Spinal cord (tissue), 10 donors: Measurements from ENCODE around the gene LY6G6C. TPM values are rescaled to one million over a fixed set of nuclear protein-coding genes. Genes with fewer than 3 reads are reported as not detected.

ENCODE experiments used
- DNase-seq, 6 donors: peaks; one replicate each; pipeline versions ENCODE4 v3.0.0 to v3.0.0-alpha.2; 2013 to 2015; ENCODE audit warnings: low spot score in 6 of 6, low read depth in 4 of 6
- H3K27ac ChIP-seq: one replicate; pipeline ENCODE4 v1.5.1; 2013; ENCODE audit warnings: low read depth, low read length, control low read depth
- H3K27me3 ChIP-seq: one replicate; pipeline ENCODE4 v1.6.1; 2013; ENCODE audit warnings: low read length; ENCODE audit not compliant: control insufficient read depth, insufficient read depth
- H3K36me3 ChIP-seq: one replicate; pipeline ENCODE4 v1.6.1; 2013; ENCODE audit warnings: low read length; ENCODE audit not compliant: control insufficient read depth, insufficient read depth
- H3K4me1 ChIP-seq: one replicate; pipeline ENCODE4 v1.6.1; 2013; ENCODE audit warnings: low read length; ENCODE audit not compliant: control insufficient read depth, insufficient read depth
- H3K4me3 ChIP-seq: one replicate; pipeline ENCODE4 v1.5.1; 2013; ENCODE audit warnings: low read depth, low read length, control low read depth
- H3K9me3 ChIP-seq: one replicate; pipeline ENCODE4 v1.6.1; 2013; ENCODE audit warnings: low read length; ENCODE audit not compliant: control insufficient read depth, insufficient read depth
- WGBS: methylation state at CpG from one replicate; pipeline ENCODE4 v1.1.5; 2013; ENCODE audit warnings: missing lambda C conversion rate; ENCODE audit not compliant: insufficient coverage; 5-methylcytosine and 5-hydroxymethylcytosine counted together
- polyA plus RNA-seq, 2 donors: library from polyadenylated mRNA; unstranded; fragments of 120-200 nt; gene quantifications; one replicate each; pipeline ENCODE4 v1.2.1, GENCODE V29; 2013; ENCODE audit not compliant: insufficient read length in 2 of 2
- total RNA-seq, 2 donors: library from RNA; depleted of rRNA in 1 of 2; stranded (reverse); fragments of 120-200 nt in 1 of 2; fragments of >200 nt in 1 of 2; gene quantifications; one replicate each; pipeline versions ENCODE4 v1.2.3 to v1.2.4, GENCODE V29; 2013 to 2014
- donor health status: healthy.

LY6G6C gene
- total and polyA plus RNA-seq, 4 donors = 0.17 to 1.2 (median 0.71) TPM; not detected in 1

DNA sequence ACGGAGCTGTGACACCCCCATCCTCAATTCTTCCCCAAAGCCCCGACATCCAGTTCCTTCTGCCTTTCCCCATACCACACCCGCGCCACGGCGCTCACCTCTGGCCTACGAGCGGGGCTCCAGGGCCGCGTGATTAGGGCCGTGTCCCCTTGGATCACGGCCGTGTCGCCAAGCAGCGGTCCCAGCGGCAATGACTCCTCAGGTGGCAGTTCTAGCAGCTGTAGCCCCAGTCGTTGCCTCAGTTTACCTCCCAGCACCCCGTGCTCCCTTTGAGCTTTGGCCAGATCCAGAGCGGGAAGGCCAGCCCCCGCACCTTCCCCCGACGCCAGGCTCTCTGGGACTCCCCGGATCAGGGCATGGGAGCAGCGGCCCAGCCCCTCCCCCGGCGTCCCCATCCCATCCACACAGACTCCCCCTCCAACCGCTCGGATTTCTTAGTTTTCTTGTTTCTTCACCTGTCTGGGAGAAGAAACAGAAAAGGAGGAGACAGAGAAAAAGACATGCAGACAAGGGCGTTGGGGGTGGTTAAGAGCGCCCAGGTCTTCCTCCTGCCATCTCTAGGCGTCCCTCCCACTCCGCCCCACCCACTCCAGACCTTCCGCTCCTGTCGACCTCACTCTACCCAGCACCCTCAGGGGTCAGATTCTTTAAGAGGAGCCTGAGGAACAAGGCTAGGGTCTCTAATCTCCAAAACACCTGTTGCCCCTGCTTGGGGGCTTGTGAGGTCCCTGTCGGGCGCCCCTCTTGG lies 7.4 kb upstream of the LY6G6C start, which contains the start of gene DDAH2:
TSS of gene DDAH2 (minus strand) at position 533 of the 748 bp plus-strand sequence. CDS start at position 395, 138 bp downstream.
- H3K36me3 ChIP-seq = peaks cover 53% of the 10 kb centered on the region

GRCh38 chr6:31727717-31728671 lies 6.4 kb upstream of the LY6G6C start:
- H3K4me3 ChIP-seq = peak overlapping the region; percentile 99
- peak overlapping the region; percentile 99 for H3K27ac ChIP-seq
- H3K4me1 ChIP-seq = peaks cover 28% of the 10 kb centered on the region
- WGBS = 62% methylated on average over 34 of the region's 41 CpGs
- DNase-seq = no peak
- no peaks in the 10 kb centered on the region for H3K9me3 ChIP-seq
- peaks cover 58% of the 10 kb centered on the region for H3K36me3 ChIP-seq
- no peaks in the 10 kb centered on the region for H3K27me3 ChIP-seq

More for the DNA sequence above, 7.4 kb upstream of the LY6G6C start, which contains the start of gene DDAH2:
- Histone ChIP-seq H3K4me1 (peaks cover 28% of the 10 kb centered on the region), H3K27ac (peak within 1 kb of the TSS; percentile 99), H3K4me3 (peak within 1 kb of the TSS; percentile 99), H3K9me3 (no peaks in the 10 kb centered on the region), H3K27me3 (no peaks in the 10 kb centered on the region)
- WGBS = 6% methylated on average over 30 of the region's 36 CpGs
- peak in 1 of 6 donors; percentile 24 for DNase-seq

- H3K4me1 ChIP-seq = peaks cover 28% of the 10 kb centered on the region
- no peaks in the 10 kb centered on the region for H3K27me3 ChIP-seq
- H3K4me3 ChIP-seq = no peak overlapping the region
- 87% methylated on average over 6 of the region's 7 CpGs for WGBS
- H3K9me3 ChIP-seq = no peaks in the 10 kb centered on the region
- peaks cover 55% of the 10 kb centered on the region for H3K36me3 ChIP-seq
- no peak for DNase-seq
- H3K27ac ChIP-seq = peak overlapping the region; percentile 36
Observed at GRCh38 chr6:31727034-31727716, 5.6 kb upstream of the LY6G6C start.

DNA sequence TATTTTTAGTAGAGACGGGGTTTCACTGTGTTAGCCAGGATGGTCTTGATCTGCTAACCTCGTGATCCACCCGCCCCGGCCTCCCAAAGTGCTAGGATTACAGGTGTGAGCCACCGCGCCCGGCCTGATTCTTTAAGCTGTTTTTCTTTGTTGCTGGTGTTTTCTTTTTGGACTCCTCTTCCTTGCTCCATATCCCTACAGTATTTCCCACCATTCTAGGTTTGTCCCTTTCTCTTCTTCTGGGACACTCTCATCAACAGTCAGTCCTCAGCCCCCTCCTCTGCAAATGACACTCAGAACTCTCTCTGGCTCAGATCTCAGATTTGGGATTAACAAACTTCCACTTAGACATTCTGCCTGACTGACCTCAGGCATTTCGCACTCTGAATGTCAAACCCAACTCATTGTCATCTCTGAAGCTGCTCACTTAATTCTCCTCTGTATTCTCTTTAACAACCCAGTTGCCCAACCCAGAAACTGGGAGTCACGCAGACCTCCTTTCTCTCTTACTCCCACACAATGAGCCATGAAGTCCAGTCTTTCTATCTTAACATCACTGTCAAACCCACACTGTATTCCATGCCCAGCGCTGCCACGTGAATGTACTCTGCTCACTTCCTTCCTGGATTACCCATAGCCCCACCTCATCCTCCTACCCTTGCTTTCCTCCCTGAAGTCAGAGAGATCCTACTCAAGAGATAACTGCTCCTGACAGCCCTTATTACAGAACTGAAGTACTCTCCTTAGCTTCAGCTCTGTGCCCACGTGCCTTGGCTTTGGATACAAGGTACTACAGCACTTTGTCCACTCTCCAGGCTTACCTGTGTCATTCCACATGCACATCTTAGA lies 4.2 kb upstream of the LY6G6C start:
- Histone ChIP-seq H3K36me3 (peaks cover 55% of the 10 kb centered on the region), H3K4me3 (no peak overlapping the region), H3K27ac (no peak overlapping the region), H3K9me3 (no peaks in the 10 kb centered on the region), H3K27me3 (no peaks in the 10 kb centered on the region), H3K4me1 (peaks cover 27% of the 10 kb centered on the region)
- no peak for DNase-seq
- WGBS = 85% methylated on average over 6 of the region's 12 CpGs

- H3K4me3 ChIP-seq = no peak overlapping the region
- no peaks in the 10 kb centered on the region for H3K9me3 ChIP-seq
- peaks cover 15% of the 10 kb centered on the region for H3K4me1 ChIP-seq
- no peak for DNase-seq
- WGBS = 93% methylated on average over 20 of the region's 25 CpGs
- H3K27me3 ChIP-seq = no peaks in the 10 kb centered on the region
- no peak overlapping the region for H3K27ac ChIP-seq
- peaks cover 55% of the 10 kb centered on the region for H3K36me3 ChIP-seq
Observed at GRCh38 chr6:31723980-31724691, 2.6 kb upstream of the LY6G6C start.

- no peaks in the 10 kb centered on the region for H3K27me3 ChIP-seq
- DNase-seq = no peak
- H3K27ac ChIP-seq = no peak within 1 kb of the TSS
- H3K36me3 ChIP-seq = peaks cover 50% of the 10 kb centered on the region
- 78% methylated on average over 35 of the region's 46 CpGs for WGBS
- H3K4me3 ChIP-seq = no peak within 1 kb of the TSS
- H3K4me1 ChIP-seq = peaks cover 8% of the 10 kb centered on the region
- H3K9me3 ChIP-seq = no peaks in the 10 kb centered on the region
Observed at GRCh38 chr6:31723245-31723979, 1.9 kb upstream of the LY6G6C start, which contains the start of gene MPIG6B. MPIG6B (plus strand) TSS chr6:31723373; CDS start chr6:31723384, 11 bp downstream.

DNA sequence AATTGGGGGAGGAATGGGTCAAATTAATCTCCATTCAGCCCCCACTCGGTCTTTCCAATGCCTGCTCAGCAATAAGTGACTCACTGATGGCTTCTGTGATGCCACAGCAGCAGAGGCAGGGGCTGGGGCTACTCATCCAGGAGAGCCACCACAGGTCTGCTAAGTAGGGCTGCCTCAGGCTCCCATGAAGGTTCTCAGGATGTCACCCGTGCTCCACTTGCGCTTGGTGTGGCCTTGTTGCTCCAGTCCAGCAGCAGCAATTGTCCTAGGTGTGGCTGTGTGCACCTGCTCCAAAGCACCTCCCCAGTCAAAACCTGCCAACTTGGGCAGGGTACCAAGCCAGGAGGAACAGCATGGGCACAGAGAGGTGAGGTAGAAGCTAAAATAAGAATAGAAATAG lies 627 bp upstream of the LY6G6C start:
- Histone ChIP-seq H3K4me1 (peaks cover 3% of the 10 kb centered on the region), H3K36me3 (peaks cover 38% of the 10 kb centered on the region), H3K27ac (no peak overlapping the region), H3K9me3 (no peaks in the 10 kb centered on the region), H3K4me3 (no peak overlapping the region), H3K27me3 (no peaks in the 10 kb centered on the region)
- WGBS = 88% methylated on average over 3 of the region's 3 CpGs
- no peak for DNase-seq

GRCh38 chr6:31720196-31720770 lies 1.3 kb downstream of the LY6G6C start:
- peaks cover 21% of the 10 kb centered on the region for H3K36me3 ChIP-seq
- no peaks in the 10 kb centered on the region for H3K27me3 ChIP-seq
- peaks cover 8% of the 10 kb centered on the region for H3K4me1 ChIP-seq
- 94% methylated on average over 4 of the region's 5 CpGs for WGBS
- no peaks in the 10 kb centered on the region for H3K9me3 ChIP-seq
- H3K4me3 ChIP-seq = no peak overlapping the region
- no peak overlapping the region for H3K27ac ChIP-seq
- DNase-seq = no peak
